NCI-H345 treated with DMSO at 0.1 percent for 48 hours (cell line): ENCODE results near the gene PTTG1.

Source experiments
- DNase-seq: peaks from one replicate; lab custom pipeline; 2025; ENCODE audit not compliant: unreplicated experiment; lab: John Stamatoyannopoulos, UW

PTTG1 gene

DNA sequence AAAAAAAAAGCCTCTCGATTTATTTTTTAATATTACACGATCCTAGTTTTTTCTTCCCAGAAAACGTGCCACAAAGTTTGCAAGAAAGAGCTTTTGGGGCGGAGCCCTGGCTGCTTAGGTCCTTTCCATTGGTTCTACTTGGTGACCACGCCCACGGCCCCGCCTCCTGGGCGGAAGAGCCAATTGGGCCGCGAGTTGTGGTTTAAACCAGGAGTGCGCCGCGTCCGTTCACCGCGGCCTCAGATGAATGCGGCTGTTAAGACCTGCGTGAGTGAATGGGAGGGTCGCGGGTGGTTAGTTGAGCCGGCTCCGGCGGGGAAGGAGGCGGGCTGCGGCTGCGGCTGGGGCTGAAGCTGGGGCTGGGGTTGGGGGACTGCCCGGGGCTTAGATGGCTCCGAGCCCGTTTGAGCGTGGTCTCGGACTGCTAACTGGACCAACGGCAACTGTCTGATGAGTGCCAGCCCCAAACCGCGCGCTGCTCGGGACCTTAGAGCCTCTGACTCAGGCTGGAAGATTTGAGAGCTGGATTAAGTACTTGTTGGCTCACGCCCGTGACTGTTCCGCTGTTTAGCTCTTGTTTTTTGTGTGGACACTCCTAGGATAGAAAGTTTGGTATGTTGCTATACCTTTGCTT, at the start of gene PTTG1:
Gene PTTG1 (plus strand): TSS at position 231 of the 634 bp plus-strand sequence. CDS start 458 bp downstream, outside the sequence.
- peak; percentile 93 for DNase-seq

DNA sequence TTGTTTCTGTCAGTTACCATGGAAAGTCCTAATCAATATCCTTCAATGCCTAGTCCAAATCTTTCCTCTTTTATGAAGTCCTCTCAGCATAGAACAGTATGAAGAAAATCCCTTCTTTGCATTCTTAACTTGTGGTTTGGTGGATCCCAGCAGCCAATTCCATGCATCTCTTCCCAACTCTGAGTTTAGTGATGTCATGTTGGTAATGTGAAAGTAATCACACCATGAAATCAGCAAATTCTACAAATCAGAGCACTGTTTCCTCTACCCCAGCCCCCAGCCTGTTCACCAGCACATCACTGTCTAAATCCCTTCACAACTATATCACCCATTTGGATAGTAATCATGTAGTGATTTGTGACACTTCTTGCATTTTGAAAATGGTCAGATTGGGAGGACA, 46.5 kb upstream of the PTTG1 start:
- no peak for DNase-seq

DNA sequence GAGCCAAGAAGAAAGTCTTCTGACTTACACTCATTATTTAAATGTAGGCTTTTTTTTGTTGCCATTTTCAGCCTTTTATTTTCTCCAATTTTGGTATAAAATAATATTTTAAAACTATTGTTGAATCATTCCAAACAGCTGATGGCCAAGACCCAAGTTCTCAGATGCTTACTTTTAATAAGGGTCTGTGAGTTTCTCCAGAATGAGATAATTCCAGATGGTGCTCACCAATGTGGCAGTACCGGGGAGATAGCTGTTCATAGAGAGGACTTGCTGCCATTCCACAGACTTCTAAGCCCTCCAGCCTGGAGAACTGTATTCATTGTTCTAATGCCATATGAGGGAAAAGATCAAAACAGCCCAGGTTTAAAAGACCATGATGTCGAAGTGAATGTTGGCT, 46.0 kb upstream of the PTTG1 start:
- DNase-seq = no peak

DNA sequence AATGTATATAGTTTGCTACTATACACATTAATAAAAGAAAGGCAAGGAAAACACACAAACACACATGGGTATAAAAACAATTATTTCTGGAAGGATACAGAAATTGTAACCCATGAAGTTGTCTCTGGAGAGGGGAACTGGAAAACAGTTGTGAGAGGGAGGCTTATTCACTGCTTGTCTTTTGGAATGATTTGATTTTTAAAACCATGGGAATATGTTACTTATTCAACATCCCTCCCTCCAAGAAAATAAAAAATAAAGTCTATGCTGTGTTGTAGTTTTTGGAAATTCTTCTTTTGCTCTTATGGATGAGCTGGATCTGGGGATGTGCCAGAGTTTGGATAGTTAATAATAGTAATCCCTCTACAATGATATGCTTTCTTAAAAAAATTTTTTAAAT, 45.2 kb upstream of the PTTG1 start:
- DNase-seq = no peak

DNA sequence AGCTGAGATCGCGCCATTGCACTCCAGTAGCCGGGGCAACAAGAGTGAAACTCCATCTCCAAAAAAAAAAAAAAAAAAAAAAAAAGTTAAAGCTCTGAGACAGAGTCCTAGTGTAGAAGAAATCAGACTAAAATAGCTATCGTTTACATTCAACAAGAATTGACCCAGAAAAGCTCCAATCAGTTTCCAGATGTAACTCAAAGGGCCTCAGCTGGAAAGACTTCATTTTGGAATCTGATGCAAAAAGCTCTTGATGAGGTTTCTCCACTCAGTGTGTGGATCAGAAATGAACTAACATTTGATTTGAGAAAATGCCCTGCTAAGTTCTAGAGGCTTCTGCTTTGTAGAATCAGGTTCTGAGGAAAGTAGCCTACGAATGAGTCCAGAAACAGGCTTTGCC, 44.0 kb upstream of the PTTG1 start:
- DNase-seq = no peak

DNA sequence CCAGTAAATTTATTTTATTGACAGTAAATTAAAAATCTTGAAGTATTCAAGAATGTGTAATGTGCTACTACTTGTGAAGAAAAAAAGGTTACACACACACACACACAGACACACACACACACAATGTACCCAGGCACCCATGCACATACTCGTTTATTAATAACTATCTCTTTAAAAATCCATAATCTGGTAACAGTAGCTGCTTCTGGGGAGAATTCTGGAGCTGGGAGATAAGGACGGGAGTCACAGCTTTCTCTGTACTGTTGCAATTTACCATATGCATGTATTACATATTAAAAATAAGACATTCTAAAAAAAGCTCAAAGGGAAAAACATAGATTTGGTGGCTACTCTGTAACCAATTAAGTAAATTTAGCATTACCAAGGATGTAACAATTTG, 43.3 kb upstream of the PTTG1 start:
- DNase-seq = no peak

DNA sequence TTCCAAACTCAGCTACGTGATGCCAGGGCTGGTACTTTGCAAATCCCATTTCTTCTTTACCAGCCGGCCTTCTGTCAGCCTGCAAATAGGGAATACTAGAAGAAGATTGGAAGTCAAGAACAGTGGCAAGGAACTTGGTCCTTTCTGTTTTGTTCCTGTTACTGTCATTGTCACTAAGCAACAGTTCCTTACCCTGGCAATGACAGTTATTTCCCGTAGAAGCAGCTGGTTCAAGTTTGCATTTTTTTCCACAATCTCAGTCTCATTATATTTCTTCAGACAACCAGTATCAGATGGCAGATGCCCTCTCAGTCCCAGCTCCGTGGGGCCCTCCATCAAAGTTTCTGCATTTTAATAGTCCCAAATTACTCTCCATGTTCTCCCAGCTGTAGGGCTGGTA, 42.1 kb upstream of the PTTG1 start:
- DNase-seq = no peak

DNA sequence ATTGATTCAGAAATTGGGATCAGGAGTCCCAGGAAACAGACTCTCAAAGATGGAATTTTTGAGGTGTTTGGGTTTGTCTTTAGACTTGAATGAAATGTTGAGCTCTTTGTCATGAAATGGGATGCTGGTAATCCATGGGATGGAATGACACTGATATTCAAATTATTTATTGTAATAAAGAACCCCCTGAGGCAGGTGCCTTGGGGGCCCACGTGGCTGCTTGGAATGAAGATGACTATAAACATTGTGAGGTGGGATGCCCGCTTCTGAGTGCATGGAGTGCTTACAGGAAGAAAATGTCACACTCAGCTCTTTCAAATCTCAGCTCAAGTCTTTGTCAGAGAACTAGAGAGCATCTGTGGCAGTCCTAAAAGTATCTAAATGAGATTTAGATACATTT, 41.6 kb upstream of the PTTG1 start:
- no peak for DNase-seq

DNA sequence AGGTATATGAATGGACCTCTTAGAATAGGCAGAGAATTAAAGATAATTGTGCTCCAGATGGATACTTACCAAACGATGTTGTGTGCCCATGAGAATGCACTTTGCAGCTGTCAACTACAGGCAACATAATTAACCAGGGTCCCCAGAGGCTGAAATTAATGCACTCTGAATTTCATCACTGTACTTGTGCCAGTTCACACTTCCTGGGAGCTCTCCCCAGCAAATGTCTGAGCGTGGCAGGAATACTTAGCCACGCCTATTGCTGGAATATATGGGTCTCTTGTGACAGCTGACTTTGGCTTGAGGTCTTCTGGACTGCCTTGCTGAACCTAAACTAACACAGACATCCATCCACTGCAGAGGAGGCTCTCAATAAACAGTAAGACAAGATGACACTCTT, 39.3 kb upstream of the PTTG1 start:
- no peak for DNase-seq

DNA sequence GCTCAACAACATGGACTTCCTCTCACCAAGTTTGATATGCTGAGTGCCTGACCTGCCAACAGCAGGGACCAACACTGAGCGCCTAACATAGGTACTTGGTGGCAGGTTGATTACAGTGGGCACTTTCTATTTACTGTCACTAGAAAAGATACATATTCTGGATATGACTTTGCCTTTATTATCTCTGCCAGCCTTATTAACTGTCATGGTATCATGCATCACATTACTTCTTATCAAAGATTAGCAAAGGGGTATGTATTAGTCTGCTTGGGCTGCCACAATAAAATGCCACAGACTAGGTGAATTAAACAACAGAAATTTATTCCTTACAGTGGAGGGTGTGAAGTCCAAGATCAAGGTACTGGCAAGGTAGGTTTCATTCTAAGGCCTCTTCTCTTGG, 37.0 kb upstream of the PTTG1 start:
- no peak for DNase-seq

DNA sequence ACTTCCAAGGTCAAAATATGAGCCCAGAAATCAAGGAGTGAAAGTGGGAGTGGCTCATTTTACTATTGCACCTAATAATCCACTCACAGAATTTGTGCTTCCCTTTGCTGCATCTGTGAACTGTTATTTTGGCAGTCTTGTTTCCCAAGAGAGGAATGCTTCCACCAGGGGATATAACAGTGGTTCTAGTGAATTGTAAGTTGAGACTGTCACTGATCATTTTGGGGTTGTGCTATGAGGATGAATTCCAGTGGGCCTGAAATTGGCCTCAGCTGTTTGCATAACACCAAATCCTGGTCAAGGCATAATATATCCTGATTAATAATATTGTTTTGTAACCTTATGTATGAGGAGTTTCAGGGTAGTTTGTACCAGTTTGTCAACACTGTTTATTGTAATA, 36.2 kb upstream of the PTTG1 start:
- no peak for DNase-seq

DNA sequence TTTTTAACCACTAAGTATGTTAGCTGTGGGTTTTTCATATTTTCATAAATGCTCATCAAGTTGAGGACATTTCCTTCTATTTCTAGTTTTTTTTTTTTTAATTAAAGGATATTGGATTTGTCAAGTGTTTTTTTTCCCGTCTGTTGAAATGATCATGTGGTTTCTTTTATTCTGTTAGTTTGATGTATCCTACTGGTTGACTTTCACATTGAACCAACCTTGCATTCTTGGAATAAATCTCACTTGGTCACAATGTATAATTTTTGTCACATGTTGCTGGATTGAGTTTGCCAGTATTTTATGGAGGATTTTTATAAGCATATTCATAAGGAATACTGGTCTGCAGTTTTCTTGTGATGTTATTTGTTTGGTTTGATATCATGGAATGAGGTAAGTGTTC, 34.2 kb upstream of the PTTG1 start:
- no peak for DNase-seq

DNA sequence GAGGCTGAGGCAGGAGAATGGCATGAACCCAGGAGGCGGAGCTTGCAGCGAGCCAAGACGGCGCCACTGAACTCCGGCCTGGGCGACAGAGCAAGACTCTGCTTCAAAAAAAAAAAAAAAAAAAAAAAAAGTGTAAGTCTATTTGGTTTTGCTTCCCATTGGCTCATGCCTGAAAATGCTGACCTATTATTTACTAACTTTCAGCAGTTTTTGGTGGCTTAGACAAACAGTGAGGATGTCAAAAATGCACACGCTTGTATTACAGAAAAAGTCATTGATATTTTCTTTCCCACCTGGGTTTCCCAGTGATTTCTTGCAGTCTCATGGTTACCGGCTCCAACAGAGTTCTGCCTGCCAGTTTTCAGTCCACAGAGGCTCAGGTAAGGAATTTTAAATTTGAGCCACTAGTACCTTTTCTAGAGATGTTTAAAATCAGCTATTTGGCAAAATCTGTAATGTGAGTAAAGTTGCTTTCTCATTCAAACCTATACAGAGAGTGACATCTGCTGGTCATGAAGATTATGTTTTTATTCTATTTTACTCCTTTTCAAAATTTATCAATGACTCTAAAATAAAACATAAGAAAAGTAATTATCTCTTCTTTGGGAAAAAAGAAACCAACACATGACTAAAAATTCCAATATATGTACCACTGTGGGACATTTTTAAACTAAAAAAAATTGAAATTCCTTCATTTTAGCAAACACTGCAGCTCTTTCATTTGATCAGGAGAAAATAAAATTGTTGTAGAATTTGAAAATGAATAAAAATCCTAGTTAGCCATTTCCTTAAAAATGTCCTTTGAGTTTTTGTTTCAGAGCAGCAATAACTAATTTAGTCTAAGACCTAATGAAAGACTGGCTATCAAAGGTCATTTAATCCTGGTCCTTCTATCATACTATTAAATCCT, 30.6 kb upstream of the PTTG1 start:
- no peak for DNase-seq

DNA sequence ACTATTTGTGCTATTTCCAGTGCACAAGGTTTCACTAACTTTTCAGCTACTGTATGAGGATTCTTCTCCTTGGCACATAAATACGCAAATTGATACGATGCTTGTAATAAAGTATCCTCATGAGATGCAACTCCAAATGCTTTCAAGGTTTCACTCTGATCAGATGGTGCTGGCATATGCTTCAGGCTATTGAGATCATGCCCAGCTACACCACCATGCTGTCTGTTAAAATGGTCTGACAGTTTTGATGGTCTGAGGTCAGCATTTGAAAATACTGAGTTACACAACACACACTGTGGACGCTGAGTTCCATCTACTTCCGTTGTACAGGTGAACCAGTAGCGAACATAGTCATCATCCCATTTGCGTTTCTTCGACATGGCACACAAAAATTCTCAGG, 26.5 kb upstream of the PTTG1 start:
- DNase-seq = no peak

DNA sequence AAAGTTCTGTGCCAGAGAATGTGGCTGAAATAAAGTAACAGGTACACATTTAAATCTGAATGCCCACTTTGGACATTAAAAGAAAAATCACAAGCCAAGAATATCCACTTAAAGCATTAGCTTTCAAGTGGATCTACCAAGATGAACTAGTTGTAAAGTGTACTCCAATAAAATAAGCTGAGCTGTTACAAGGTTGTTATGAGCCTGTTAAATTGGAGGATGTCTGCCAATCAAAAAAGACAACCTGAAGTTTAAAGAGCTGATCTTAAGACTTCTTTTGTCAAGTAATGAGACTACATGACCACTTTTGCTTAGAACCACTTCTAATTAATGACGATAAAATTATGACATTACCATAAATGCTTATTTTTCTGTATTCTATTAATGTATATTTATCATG, 24.2 kb upstream of the PTTG1 start:
- DNase-seq = no peak

DNA sequence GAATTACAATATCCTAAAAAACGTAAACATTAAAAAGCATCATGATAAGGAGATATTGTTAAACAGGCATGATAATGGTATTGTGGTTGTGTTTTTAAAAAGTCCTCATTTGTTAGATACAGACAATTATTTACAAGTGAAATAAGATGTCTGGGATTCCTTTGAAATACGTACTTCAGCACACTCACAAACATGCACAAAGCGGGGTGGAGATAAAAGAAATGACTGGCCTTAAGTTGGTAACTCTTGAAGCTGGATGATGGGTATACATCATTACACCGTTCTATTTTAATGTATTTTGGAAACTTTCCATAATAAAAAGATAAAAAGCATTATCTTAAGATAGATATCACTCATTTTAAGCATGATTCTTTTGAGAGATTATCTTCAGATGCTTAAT, 22.8 kb upstream of the PTTG1 start:
- DNase-seq = no peak

DNA sequence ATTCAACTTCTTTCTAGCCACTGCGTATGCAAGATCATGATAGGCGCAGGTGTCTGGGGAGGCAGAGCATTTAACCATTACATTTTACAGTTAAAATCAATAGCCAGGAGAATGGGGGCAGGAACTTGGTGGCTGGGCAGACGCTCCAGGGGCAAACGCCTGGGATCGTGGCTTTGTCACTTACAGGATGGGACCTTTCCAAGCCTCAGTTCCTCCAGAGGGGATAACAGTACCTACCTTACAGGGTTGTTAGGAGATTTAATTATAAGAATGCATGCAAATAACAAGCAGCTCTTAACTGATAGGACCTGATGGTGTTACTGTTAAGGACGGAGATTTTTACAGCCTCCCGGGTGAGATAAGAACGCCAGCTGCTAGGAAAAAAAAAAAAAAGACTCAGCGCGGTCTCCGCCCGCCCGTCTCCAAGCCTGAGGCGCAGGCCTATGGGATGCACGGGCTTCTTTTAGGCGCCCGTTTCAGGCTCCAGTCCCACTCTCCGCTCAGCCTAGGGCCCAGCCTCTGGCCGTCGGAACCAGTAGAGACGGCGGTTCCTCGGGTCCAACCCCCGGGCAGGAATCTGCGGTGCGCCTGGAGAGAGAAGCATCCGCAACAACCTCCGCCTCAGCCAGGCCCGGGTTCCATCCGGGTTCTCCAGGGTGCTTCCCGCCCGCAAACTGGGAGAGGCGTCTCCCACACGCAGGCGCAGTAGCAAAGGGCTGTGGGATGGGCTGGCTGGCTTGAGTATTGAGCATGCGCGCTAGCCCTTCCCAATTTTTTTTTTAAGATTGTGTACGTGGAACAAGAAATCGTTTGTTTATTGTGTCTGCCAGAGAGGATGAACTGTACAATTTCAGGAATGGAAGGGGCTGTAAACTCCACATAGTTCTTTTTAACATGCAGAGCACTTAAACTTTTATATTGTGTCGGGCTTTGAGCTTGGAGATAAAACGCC, 22.0 kb upstream of the PTTG1 start, which contains the start of gene FAM200C:
Gene FAM200C (minus strand): TSS at position 653 of the 952 bp plus-strand sequence. CDS start 4,564 bp downstream, outside the sequence.
- DNase-seq = peak; percentile 95

DNA sequence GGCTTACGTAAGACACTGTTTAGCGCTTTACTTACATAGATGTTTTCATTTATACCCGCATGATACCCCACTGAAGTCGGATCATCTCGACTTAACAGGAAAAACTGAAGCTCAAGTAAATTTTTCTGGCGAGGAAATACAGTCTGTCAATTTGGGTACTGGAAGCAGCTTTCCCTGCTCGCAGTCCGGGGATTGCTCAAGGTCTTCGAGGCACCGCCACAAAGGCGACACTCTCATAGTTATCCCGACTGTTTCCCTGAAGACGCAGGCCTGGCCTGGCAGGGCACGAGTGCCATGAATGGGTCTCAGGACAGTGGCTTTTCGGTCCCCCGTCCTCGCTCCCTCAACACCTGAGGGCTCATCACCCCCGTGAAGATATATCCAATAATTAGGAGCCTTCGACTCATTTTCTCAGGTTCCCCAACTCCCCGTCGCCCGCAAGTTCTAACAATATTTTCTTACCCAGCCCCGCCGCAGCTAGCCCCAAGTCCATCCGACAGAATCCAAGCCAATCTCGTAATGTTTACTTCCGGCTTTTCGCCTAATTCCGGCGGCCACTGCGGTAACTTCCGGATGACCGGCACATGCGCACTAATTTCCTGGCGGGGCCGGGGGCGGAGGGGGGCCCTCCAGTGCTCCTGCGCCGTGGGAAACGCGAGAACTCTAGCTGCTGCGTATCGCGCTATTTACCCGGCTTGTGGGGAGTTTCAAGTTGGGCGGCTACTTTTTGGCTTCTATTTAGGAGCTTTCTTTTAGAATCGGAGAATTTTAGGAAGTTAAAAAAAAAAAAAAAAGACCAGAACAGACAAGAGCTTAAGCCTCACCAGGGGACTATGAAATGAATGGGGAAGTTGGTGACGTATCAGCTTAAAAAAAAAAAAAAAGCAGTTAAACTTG, 2.8 kb upstream of the PTTG1 start, which contains the start of gene SLU7:
Gene SLU7 (minus strand): TSS at position 521 of the 897 bp plus-strand sequence. CDS start 3,787 bp downstream, outside the sequence.
- peak; percentile 88 for DNase-seq

DNA sequence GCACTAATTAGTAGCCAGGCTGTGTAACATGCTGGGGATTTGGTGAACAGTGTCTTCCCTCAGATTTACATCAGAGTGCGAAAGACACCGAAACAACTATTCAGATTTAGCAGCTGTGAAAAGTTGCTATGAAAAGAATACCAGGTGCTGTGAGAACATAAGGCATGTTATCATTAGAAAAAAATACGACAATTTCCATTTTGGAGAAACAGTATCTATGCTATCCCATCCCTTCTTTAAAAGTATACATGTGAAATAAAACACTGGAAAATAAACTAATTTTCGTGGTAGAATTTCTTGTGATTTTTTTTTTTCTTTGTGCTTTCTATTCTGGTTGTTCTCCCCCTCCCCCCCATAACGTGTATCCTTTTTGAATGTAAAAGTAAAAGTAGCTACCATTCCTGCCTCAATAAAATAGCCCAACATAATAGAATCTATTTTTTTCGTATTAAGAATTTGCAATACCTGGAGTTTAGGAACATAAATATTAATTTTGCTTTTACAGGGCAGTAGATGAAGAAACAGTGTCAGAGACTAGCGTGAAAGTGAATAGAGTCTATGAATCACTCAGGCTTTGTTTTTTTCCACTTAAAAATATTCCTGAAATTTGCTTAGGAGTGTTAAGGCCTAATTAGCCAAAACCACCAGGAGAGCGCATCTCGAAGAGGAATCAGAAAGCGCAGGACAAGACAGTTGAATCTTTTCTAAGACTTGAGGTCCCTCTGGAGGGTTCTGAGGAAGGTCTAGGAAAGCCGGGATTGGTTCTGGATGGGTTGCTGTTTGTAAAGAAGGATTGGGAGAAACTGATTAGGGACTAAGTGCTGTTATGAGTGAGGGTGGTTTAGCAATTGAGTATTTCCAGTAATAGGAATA, 2.0 kb upstream of the PTTG1 start:
- no peak for DNase-seq
